HG03066 (cell line): ENCODE data around the gene MAD1L1.
"Not testable (repeated sequence)": the region's sequence is repeated elsewhere in the genome, so short reads cannot be mapped to it uniquely, and the experiment has no call there.

Experiments used
- ATAC-seq: cut with Tn5 transposase; IDR thresholded peaks from one replicate; pipeline ENCODE4 v1.9.1; 2021; ENCODE audit warnings: low read depth; ENCODE audit not compliant: unreplicated experiment

Gene MAD1L1

GRCh38 chr7:1999278-1999984, 233.3 kb downstream of the MAD1L1 start:
- ATAC-seq = no peak

DNA sequence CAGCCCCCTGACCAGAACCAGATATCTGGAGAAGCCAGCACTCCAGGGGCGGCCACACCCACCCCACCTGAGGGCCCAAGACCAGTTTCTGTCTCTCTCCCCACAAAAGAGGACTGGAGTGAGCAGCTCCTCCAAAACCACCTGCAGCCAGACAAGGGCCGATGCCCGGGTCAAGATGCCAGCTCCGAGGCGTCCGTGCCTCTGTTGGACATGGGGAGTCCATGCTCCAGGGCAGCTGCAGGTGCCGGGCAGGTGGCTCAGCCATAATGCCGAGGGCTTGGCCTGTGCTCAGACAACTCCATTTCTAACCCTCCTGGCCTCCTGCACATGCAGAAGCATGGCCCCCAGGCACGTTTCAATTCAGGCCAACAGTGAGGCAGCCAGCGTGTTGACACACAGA, 234.6 kb downstream of the MAD1L1 start:
- ATAC-seq = no peak

DNA sequence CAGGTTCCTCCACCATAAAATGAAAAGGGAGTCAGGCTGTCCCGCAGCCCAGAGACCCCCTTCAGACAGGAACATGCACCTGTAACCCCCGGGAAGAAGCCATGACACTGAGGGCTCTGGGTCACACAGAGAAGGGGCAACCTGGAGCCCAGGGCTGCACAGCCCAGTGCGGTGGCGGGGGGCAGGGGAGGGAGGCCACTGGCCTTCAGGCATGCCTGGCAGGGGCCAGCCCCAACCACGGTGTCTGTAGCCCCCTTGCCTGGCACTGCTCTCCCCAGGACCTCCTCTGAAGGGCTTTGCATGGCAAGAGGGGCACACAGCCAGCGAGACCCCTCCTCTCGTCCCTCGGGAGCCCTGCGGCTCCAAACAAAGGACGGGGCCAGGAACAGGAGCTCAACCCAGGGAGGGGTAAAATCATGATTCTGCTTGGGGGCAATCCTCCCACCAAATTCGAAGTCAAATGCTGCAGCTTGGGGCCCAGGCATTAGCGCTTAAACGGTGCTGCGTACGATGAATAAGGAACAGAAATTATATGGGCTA, 235.1 kb downstream of the MAD1L1 start:
- ATAC-seq = no peak

DNA sequence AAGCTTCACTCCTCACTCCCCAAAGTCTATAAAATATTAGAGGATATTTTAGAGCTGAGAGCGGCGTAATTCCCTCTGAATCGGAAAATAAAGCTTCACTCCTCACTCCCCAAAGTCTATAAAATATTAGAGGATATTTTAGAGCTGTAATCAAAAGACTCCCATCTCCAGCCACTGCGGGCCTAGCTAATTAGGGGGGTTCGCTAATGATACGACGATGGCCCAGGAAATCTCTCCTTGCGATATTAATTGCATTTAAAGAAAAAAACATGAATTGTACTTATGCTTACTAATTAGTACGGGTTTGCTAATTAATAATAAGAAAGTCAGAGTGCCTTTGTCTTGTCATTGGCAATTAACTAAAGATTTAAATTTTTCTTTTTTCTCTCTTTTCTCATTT, 235.9 kb downstream of the MAD1L1 start:
- no peak for ATAC-seq

GRCh38 chr7:1995911-1996420, 236.8 kb downstream of the MAD1L1 start:
- not testable (repeated sequence) for ATAC-seq

DNA sequence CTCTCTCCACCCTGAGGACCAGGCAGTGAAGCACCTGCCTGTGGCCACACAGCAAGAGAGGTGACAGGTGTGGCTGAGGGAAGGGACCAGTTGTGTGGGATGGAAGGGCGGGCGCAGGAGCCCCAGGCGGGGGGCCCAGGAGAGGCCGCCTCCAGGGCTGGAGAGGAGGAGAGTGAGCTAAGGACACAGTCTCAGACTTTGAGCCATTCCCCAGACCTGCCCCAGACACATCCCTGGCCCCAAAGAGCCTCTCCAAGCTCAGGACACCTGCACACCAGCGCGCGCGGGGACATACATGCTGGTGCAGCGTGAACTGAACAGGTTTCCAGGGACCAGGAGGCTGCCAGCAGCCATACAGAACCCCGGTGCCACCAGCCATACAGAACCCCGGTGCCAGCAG, 237.3 kb downstream of the MAD1L1 start:
- no peak for ATAC-seq

DNA sequence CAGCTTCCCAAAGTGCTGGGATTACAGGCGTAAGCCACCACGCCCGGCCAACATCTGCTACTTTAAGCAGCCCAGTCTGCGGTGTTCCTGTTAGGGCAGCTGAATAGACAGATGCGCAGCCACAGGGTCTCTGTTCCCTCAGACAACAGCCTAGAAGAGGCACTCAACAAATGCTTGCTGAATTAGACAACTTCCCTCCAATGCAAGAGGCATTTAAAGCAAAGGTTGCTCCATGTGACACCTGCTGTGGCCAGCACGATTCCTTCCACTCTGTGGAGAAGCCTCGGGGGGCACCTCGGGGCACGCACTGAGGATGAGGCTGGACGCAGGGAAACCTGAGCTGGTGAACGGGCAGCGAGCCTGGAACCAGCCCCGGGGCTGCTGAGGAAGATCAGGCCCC, 237.8 kb downstream of the MAD1L1 start:
- ATAC-seq = no peak

DNA sequence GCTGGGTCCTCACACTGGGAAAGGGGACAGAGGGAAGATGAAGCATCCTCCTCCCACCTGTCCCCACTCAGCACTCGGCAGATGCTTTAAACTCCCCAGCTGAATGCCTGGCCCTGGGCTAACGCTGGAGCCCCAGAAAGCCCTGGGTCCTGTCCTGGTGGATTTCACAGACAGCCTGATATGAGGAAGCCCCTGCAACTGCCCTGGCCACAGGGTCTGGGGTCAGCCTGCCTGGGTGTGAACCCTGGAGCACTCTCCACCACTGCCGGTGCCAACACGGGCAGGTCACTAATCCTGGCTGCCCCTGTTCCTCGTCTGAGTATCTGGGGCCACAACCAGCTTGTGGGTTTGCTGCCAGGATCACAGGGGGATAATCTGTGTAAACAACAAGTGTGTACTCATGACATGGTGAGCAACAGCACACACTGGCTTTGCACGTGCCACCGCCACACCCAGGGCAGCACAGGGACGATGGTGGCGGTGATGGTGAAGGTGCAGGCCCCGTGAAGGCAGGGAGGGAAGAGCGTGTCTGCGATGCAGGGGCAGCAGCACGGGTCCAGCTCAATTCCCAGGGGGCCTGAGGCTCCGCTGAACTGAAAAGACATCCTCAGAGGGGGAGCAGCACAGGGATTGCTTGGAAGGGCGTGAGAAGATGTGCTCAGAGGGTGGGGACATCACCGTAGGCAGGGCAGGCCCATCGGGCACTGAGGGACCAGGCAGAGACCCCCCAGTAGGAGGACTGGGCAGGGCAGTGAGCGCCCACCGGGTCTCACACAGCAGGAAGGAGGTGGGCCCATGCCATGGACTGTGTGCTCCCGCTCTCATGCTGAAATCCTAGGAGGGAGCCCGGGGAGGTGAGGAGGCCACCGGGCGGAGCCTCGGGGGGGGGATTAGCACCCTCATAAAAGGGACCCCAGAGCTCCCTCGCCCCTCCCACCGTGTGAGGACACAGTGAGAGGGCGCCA, 238.7 kb downstream of the MAD1L1 start:
- ATAC-seq = no peak

DNA sequence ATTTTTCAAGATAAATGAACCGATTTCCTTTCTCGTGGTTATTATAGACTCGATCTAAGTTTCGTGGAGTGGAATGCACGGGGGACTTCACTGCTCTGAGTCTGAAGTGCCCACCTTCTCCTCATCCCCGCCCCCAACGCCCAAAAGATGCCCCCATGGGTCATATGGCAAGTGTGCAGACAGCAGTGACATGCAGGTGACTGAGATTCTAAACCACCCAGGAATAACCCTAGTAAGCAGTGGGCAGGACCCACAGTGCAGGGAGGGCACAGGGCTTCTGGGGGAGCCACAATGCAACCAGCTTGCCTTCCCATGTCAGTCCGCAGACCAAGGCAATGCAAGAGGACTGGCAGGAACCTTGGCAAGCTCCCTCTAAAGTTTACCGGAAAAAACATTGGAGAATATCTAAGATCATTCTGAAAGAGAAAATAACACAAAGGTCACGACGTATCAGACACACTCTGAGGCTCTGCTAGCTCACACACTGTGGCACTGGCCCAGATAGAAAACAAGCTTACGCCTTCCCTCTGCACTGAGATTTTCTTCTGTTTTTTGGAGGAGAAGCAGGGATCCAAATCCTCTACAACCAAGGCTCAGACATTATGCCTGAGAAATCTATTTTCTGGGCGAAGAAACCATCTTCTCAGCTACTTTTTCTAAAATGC, 239.6 kb downstream of the MAD1L1 start:
- no peak for ATAC-seq

DNA sequence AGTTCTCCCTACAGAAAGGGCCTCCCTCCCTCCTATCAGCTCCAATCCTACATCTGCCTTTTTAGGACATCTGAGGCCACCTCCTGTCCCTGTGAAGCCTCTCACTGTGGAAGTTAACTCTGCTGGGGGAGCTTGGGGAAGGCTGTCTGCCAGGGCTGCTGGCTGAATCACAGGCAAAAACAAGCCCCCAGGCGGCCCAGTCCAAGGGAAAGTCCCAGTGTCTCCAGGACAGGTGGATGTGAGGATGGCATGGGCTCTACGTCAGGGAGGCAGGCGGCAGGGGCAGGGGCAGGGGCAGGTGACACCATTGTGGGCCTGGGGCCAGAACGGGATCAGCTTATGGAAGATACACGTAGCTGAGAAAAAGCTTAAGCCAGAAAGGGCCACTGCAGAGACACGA, 240.2 kb downstream of the MAD1L1 start:
- no peak for ATAC-seq

DNA sequence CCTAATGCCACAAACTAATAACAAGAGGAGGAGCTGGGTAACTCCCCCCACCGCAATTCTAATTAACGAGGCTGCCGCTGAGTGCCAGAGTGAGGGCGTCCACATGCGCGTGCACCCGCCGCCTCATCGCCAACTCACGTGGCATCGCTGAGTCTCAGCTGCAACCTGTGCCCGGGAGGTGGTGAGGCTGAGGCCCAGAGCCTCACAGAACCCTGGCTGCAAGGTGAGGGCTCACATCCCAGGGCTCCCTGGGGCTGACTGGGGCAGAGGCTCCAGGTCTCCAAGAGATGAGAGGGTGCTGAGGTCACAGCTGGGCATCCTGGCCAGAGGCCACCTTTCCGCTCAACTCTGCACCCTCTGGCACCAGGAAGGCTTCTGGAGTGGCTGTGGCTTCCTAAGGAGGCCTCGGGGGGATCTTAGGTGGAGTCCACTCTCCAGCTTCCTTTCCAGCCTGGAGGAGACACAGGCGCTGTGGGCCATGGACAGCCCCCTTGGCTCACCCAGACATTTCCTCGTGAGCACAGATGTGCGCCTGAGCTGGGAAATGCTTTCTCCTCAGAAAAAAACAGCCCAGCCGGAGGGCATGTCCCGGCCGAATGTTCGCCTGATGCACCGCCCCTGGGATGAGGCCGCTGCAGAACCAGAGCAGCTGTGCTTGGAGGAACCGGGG, 242.6 kb downstream of the MAD1L1 start:
- ATAC-seq = no peak

DNA sequence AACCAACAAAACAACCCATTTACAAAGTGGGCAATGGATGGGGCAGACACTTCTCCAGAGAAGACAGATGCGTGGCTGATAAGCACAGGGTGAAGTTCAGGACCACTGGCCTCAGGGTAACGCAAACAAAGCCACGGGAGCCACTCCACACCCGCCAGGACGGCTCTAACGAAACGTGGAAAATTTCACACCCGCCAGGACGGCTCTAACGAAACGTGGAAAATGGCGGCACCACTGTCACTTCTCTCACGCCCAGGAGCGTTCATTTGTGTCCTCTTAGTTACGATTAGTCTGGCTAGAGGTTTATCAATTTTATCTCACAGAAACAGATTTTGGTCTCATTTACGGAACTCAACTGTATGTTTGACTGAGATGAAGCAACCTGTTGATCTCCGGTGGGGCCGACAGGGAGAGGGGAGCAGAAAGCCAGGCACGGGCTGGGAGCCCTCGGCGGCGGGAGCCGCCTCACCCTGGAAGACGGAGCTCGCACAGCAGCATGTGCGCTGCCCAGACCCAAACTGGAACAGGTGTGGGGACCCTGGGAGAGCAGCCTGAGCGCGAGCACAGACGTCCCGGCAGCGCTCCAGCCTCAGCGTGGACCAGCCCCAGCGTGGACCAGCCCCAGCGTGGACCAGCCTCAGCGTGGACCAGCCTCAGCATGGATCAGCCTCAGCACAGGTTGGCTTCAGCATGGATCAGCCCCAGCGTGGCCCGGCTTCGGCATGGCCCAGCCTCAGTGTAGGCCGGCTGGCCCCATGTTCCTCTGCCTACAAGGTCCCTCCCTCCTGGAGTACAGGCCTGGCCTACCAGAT, 243.5 kb downstream of the MAD1L1 start:
- ATAC-seq = no peak

DNA sequence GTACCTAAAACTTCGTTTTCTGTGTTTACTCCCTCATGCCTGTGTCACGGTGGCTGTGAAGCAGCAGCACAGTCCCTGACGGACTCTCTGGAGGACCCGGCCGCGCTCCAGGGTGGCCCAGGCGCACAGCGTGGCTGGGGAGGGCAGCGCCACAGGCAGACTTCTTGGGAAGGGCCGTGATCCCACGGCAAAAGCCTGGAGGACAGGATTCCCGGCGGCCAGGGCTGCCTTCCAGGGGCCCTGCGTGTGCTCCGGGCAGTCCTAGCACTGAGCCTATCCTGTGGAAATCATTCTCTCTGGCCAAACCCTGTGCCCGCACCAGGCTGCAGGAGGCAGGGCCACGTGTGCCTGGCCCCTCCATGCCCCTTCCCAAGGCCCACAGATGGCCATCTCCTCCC, 244.2 kb downstream of the MAD1L1 start:
- ATAC-seq = no peak

DNA sequence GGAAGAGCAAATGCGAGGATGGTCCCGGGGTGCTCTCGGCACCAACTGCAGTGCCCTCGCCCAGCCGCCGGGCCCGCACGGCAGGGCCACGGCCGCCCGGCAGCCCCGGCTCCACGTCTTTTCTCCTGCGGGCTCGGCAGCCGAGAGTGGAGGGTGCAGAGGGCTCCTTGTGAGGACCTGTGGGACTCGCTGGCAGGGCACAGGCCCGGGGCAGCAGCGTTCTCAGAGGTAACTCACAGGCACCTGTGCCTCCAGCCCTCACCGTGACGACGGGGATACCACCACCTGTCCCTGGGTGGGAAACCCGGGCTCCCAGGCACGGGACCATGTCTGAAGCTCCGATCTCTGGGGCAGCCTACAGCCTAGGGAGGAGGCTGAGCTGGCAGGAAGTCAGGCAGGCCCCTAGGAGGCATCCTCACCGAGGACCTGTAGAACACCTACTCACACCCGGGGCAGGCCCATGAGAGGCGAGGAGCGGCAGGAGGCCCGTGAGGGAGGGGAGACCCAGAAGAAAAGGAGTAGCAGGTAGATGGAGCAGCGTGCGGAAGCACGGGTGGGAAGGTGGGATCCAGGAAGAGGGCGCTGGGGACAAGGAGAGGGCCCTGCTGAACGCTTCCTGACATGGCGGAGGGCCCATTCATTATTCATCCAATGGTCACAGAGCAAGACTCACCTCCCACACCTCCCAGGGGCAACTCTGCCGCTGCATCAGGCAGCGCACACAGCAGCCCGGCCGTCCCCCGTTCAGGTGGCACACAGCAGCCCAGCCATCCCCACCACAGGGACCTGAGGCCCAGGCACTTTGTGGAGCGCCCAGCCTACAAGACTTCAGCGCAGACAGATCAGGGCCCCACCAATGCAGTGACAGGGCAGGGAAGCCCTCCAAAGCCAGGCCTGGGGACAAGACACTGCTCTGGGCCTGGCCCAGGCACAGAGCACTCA, 244.9 kb downstream of the MAD1L1 start:
- ATAC-seq = no peak

- ATAC-seq = no peak
Observed at GRCh38 chr7:1987084-1987535, 245.6 kb downstream of the MAD1L1 start.

- ATAC-seq = no peak
Observed at GRCh38 chr7:1986366-1987083, 246.2 kb downstream of the MAD1L1 start.

DNA sequence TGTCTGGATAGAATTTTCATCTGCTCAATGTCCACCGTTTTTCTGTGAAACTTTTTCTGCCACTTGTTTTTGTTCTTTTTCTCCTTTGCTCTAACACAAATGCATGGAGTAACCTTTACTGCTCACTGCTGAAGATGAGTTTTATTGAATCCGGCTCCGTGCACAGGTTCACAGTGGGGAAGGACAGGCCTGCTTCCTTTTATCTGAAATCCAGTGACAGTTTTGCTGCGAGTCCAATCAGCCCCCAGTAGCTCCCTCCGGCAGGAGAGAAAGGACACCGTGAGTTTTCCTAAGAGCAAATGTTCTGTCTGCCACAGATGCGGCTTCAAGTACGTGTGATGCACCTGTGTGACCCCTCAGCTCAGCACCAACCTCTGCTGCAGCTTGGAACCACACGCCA, 246.8 kb downstream of the MAD1L1 start:
- ATAC-seq = no peak

DNA sequence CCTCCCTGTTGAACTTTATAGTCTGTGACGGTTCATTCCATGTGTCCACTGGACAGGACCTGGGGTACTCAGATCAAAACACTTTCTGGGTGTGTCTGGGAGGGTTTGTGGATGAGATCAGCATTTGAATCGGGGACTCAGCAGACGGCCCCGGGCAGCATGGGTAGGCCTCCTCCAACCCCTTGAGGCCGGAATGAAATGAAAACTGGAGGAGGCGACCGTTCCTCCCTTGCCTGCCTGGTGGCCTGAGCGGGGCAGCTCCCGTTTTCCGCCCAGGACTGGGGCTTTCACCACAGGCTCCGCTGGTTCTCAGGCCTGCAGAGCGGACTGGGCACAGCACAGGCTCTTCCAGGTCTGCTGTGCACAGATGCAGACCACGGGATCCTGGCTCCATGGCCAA, 247.7 kb downstream of the MAD1L1 start:
- ATAC-seq = no peak
